GM10847 (cell line): Measurements from ENCODE around the gene HUWE1.

Experiments used
- POLR2A ChIP-seq: IDR thresholded peaks from 2 replicates; pipeline ENCODE4 v1.6.1; 2011; ENCODE audit not compliant: insufficient read length; ENCODE audit errors: extremely low read depth

HUWE1 gene

DNA sequence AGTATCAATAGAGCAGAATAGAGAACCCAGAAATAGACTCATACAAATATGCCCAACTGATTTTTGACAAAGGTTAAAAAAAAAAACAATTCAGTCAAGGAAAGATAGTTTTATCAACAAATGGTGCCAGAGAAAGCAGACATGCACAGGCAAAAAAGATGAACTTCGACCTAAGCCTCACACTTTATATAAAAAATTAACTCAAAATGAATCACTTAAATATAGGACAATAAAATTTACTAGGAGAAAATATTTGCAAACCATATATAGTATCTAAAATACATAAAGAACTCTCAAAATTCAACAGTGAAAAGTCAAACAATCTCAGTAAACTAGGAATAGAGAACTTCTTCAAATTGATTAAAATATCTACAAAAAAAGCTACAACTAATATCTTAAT, 29.7 kb downstream of the HUWE1 start:
- TF ChIP-seq POLR2A = no peak

DNA sequence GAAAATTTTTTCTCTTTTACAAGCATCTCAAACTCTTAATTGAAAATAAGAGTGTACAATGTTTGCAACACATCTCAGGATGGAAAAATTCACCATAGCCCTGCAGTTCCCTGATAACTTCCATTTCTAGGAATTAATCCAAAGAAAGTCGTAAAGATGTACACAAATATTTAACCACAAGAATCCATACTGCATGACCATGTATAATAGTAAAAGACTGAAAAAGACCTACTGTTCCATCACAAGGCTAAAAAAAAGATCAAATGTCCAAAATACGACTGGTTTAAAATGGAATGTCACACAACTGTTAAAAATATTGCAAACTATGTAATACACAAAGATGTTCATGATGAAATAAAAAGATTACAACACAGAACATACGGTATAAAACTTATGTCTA, 32.1 kb downstream of the HUWE1 start:
- no peak for TF ChIP-seq POLR2A

DNA sequence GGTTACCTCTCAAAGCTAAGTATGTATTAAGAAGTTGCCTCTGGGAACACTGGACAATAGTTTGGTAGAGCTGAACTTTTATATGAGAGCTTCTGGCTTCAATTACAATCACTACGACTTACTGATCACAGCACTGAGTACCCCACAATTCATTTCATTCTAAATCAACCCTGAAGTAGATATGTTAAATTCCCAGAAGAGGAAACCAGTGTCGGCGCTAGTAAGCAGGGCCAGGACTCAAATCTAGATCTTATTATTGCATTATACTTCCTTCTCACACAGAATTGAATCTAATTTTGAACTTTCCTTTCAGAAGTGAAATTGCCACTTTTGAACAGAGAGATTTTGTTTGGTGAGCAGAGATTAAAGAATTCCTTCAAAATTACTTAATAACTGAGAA, 41.8 kb downstream of the HUWE1 start:
- no peak for TF ChIP-seq POLR2A

DNA sequence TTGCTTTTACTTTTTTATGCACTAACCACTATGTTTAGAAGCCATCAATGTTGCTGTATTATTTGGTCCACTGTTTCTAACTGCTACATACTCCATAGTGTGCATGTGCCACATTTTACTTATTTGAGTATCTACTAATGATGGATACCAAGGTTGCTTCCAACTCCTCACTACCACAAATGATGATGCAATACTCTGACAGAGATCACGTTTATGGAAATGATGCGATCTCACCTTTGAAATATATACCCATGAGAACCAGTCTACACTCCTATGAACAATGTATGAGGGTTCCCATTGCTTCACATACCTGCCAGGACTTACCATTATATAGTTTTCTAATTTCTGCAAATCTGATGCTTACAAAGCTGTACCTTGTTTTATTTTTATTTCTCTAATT, 44.2 kb downstream of the HUWE1 start:
- TF ChIP-seq POLR2A = no peak

DNA sequence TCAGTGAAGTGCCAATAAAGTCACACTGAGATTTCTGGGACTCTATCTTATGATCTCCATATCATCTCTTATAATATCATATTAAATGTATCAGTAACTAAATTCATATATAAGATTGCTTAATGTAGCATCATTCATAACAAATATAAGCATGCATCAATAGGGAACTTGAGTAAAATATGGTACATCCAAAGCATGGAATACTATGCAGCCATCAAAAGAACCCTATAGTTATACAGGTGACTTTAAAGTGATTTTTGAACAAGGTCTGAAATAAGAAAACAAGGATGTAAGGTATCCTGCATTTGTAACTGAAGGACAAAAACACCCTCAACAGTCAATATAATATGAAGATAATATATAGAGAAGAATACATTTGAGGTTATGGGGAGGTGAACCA, 47.3 kb downstream of the HUWE1 start:
- TF ChIP-seq POLR2A = no peak

DNA sequence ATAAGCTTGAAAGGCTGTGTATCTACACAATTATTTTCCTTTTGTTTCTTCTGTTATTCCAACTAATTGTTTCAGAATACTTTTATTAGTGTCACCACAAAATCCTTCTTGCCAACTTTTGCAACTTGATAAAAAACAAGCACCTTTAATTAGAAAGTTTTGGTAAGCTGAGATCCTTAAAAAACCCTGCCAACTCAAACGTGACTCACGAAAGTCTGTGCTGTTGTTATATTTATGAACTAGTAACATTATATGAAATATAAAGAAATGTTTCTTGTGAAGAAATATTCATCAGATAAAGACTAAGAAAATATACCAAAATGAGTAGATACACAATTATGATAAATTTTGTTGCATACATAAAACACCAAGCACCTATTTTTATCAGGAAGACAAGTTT, 49.0 kb downstream of the HUWE1 start:
- no peak for TF ChIP-seq POLR2A

DNA sequence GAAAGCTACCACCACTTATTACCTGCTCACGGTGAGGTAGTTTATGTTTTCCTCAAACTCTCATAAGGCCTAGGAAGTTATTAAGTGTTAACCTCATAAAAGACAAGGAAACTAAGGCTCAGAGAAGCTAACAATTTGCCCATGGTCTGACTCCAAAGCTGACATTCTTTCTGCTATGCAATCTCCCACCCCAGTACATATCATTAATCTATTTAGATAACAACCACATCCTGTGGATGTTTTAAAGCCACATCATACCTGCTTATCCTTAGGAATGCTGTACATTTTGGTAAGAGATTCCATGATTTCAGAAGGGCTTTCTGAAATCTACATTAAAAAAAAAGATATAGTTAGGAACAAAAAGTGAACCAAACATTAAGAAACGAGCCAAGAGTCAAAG, 55.4 kb downstream of the HUWE1 start:
- TF ChIP-seq POLR2A = no peak

DNA sequence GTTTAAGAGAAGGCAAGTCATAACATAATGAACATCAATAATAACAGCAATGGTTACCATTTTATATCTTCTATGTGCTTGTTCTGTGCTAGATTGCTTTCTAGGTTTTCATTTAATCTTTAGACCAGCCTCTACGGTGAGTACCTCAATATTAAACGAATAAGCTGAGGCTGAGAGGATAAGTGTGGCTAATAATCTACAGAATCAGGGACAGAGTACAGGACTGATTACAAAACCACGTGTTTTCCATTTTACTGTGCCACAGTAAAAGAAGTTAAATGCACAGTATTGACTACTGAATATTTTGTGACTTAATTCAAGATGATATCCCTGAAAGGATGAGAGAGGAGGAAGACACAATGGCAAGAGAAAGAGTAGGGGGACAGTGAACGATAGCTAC, 56.3 kb downstream of the HUWE1 start:
- no peak for TF ChIP-seq POLR2A

DNA sequence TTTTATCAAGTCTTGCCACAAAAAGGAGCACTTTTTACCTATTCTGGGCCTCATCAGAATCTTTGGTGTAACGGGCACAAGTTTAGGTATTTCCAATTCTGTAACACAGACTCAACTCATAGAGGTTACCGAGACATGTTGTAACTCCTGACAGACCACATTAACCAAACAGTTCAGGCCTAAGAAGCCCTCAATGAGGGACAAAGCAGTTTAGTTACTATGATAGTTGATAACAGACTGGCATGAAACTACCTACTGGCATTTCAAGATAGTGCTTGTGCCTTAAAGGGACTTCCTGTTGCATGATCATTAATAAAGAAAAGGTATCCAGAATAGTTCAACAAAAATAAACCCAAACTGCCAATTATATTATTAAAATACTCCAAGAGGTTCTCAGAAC, 64.1 kb downstream of the HUWE1 start:
- no peak for TF ChIP-seq POLR2A

DNA sequence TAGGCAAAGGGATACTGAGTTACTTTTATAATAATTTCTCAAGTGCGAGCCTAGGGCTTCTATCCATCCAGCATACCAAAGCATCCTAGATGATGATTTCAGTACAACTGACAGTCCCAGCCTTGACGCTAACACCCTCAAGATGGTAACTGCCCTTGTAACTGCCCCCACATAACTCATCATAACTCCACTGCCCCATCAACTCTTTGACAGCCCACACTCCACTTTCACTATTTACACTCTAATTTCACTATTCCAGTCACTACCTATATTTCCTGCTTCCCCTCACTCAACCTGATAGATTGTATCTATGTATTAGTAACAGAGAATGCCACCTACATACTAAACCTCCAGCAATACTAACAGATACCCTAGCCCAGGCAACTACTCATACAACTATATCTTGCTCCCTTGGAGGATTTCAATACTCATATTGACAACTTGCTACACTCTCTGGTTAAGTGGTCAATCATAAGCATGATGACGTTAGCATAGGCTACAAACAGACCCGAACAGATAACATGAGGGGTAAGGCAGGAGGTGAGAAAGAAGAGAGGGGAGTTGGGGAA, 65.0 kb downstream of the HUWE1 start:
- no peak for TF ChIP-seq POLR2A

DNA sequence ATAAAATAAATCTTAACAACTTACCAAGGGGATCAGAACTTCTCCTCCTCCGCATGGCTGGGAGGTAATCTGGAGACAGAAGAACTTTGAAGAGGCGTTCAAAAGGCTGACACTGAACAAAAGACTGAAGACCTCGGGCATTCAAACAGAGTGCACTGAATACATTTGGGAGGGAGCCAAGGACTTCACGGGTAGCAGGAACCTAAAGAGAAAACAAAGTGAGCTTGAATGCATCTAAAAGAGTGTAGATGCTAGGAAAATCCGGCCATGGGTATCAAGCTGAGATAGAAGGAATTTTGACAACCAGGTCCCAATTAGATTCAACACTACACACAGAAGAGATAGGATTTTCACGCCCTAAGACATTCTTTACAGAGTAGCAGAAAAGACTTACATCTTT, 69.6 kb downstream of the HUWE1 start:
- no peak for TF ChIP-seq POLR2A

DNA sequence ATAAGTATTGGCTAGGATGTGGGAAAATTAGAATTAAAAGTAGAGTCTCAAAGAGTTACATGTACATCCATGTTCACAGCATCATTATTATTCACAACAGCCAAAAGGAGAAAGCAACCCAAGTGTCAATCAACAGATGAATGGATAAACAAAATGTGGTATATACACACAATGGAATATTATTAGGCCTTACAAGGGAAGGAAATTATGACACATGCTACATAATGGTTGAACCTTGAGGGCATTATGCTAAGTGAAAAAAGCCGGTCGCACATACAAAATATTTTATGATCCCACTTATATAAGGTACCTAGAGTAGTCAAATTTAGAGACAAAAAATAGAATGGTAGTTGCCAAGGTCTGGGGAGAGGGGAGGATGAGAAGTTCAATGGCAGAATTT, 80.1 kb downstream of the HUWE1 start:
- no peak for TF ChIP-seq POLR2A

DNA sequence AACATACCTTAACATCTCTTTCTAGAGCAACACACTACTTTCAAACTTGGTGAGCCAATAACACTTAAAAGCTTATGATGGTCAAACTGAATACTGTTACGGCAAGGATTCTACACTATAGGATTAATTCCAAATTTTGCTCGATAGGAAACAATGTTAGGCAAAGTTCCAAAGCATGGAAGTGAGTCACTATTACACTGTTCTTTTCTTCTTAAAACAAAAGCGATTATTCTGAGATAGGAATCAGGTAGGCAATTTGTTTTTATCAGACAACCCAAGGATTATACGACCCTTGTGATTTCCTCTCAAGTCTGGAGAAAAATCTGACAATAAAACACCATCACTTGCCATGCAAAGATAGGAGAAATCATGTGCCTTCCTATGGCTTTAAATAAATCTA, 81.5 kb downstream of the HUWE1 start:
- TF ChIP-seq POLR2A = no peak

DNA sequence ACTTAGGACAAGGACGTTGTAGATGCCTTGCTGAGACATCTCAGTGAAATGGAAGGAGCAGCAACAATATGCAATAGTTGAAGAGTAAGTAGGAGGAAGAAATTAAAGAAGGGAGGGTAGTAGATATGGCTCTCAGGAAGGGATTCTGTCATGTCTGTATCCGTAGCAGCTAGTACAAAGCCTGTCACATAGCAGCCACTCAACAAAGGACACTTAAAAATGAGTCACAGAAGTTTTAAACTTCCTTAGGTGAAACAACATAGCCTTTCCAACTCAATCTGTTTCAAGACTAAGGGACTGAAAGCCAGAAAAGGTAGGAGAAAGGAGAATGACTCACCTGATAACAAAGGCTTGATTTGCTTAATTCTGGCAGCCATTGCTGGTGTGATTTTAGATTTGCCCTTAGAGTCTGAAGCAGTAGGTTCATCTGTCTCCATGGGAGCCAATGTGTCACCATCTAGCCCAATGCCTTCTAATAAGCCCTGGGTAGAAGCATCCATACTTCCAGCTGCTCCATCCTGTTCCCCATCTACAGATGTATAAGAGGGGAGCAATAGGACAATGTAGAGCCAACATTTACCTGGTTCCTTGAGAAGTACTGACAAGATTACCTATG, 86.6 kb downstream of the HUWE1 start:
- TF ChIP-seq POLR2A = no peak

DNA sequence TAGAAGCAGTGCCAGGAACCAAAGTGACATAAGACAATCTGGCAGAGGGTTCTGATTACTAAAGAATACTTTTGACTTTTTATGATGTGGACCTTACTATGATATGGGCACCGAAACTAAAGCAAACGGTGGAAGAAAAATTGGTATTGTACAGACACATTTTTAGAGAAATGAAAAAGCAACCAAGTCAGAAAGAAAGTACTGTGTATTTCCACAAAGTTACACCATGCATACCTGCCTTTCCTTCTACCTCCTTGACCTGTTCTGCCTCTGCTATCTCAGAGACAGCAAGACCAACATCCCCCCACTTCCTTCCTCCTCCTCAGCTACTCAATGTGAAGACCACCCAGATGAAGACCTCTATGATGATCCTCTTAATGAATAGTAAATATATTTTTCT, 88.3 kb downstream of the HUWE1 start:
- TF ChIP-seq POLR2A = no peak

DNA sequence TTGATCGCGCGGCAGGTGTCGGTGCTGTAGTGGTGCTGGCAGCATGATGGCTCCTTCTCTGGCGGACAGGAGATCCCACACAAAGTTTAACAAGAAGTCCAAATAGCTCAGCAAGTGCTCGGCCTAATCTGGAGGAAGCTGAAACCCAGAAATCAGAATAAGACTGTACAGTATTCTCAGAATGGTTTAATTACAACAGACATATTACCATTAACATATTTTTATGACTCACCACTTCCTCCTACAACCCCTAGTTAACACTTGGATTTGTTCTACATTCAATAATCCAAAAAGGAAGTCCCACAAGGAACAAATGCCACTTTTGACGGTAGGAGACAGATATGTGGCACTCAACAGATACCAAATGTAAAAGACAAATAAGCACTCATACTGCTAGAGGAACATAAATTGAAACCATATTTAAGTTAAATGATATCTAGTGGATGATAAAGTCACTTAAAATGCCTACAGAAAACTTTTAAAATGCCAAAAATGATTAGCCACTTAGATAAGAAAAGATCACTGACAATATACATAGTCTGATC, 91.2 kb downstream of the HUWE1 start:
- TF ChIP-seq POLR2A = no peak

DNA sequence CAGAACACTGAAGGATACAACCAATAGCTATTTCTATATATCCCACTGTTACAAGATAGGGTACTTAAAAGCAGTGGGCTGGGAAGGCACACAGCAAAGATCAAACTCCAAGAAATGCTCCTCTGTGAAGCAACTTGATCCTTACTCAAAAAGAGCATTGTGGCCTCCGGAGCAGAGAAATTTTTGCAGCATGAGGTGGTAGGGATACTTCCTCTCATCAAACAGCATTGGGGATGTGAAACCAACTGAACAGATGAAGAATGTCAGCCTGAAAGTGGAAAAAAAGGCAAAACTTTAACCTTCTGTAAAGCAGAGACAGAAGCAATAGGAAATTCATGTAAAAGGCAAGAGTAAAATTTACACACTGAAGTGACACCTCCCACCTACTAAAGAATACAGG, 92.2 kb downstream of the HUWE1 start:
- TF ChIP-seq POLR2A = no peak
